PFSK-1 (cell line): ENCODE results near the gene INPP4A.

Source experiments
- FOXP2 ChIP-seq: optimal IDR thresholded peaks from 2 replicates; pipeline ENCODE3; 2011; ENCODE audit warnings: borderline replicate concordance, control low read depth, inconsistent platforms; ENCODE audit not compliant: insufficient read depth; ENCODE audit errors: extremely low read length, extremely low read depth
- POLR2AphosphoS5 ChIP-seq: IDR thresholded peaks from 2 replicates; pipeline ENCODE4 v1.6.1; 2012; ENCODE audit warnings: low read depth, mild to moderate bottlenecking, control low read depth, low read length, moderate library complexity
- SIN3A ChIP-seq: IDR thresholded peaks from 2 replicates; pipeline ENCODE4 v1.6.1; 2012; ENCODE audit warnings: mild to moderate bottlenecking, low read length, moderate library complexity, borderline replicate concordance; ENCODE audit not compliant: insufficient read depth
- TAF1 ChIP-seq: IDR thresholded peaks from 2 replicates; pipeline ENCODE4 v1.6.1; 2012; ENCODE audit warnings: low read length, control low read depth, borderline replicate concordance; ENCODE audit not compliant: insufficient read depth
- TF ChIP-seq, protein P1 (sequence below), 2 experiments: IDR thresholded peaks; 2 replicates each; pipeline versions ENCODE4 v1.6.1 to v1.8.0; 2011 to 2012; ENCODE audit warnings: low read depth in 2 of 2, low read length in 2 of 2, control low read depth in 1 of 2, inconsistent platforms in 1 of 2, mild to moderate bottlenecking in 1 of 2, moderate library complexity in 1 of 2; ENCODE audit not compliant: insufficient read depth in 1 of 2

Gene INPP4A

DNA sequence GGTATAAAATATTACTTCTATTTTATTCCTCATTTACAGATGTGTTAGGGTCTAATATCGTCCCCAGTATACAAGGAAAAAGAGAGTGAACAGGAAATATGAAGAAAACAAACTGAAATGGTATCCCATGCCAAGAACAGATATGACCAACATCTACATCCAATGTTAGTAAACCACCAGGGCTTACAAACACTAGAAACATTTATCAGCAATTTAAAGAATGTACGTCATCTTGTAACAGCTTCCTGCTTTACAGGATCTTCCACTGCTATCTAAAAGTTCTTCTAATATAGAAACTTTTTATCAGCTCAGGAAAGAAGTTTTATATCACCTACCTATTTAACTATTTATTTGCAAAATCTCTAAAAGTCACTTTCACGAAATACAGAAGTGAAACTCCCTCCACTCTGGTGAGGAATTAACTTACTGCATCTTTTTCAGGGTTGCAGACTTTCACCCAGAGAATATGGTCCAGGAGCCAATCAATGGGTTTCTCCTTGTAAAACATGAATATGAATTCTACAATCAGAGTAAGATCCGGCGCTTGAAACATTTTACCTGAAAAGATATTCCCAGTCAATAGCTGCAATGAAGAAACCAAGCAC is 198.9 kb downstream of the INPP4A start:
- TF ChIP-seq SIN3A (no peak), FOXP2 (no peak), POLR2AphosphoS5 (no peak), TAF1 (no peak)
- TF ChIP-seq, protein P1, sequence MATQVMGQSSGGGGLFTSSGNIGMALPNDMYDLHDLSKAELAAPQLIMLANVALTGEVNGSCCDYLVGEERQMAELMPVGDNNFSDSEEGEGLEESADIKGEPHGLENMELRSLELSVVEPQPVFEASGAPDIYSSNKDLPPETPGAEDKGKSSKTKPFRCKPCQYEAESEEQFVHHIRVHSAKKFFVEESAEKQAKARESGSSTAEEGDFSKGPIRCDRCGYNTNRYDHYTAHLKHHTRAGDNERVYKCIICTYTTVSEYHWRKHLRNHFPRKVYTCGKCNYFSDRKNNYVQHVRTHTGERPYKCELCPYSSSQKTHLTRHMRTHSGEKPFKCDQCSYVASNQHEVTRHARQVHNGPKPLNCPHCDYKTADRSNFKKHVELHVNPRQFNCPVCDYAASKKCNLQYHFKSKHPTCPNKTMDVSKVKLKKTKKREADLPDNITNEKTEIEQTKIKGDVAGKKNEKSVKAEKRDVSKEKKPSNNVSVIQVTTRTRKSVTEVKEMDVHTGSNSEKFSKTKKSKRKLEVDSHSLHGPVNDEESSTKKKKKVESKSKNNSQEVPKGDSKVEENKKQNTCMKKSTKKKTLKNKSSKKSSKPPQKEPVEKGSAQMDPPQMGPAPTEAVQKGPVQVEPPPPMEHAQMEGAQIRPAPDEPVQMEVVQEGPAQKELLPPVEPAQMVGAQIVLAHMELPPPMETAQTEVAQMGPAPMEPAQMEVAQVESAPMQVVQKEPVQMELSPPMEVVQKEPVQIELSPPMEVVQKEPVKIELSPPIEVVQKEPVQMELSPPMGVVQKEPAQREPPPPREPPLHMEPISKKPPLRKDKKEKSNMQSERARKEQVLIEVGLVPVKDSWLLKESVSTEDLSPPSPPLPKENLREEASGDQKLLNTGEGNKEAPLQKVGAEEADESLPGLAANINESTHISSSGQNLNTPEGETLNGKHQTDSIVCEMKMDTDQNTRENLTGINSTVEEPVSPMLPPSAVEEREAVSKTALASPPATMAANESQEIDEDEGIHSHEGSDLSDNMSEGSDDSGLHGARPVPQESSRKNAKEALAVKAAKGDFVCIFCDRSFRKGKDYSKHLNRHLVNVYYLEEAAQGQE (IDR thresholded peaks at IDR 0.05; ENCODE audit: insufficient read depth in 1 of 2, low read depth in 2 of 2, low read length in 2 of 2): no peak
